Posterior cingulate gyrus (tissue), 11 donors: ENCODE measurements around the gene WFDC1.

Experiments
- DNase-seq, 10 donors: peaks; one replicate each; pipeline versions ENCODE4 v3.0.0 to v3.0.0-alpha.2; 2020 to 2021; ENCODE audit warnings: mixed read lengths in 3 of 10
- intact Hi-C: fragments of 100-400 bp; cut with DNase I; formaldehyde crosslinking; loops from one replicate; pipeline ENCODE4 v1.15.1; 2023

Gene WFDC1

GRCh38 chr16:84367297-84367680 lies 72.6 kb downstream of the WFDC1 start:
- DNase-seq, result no peak
- intact Hi-C loops, result no loop called here

DNA sequence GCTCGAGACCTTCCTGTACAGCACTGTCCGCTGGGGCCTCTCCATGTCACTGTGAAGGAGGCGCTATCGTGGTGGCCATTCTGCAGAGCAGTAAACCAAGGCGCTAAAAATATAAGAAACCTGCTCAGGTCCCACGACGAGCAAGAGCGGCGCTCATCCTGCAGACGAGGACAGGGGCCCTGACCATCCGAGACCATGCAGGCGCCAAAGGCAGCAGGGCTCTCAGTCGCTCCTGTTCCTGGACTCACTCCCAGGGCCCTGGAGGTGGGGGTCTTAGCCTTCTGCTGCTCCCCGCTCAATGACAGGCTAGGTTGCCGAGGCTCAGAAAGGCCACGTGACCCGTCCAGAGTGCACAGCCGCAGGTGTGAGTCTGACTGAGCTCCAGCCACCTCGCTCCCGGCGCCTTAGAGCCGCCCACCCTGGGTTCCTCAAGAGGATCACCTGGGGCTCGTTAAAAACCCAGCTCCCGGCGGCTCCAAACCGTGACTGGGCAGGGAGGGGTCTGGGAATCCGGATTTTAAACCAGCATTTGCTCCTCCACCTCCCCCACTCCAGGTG lies 73.2 kb downstream of the WFDC1 start:
- intact Hi-C loops, result no loop called here
- DNase-seq, result no peak

DNA sequence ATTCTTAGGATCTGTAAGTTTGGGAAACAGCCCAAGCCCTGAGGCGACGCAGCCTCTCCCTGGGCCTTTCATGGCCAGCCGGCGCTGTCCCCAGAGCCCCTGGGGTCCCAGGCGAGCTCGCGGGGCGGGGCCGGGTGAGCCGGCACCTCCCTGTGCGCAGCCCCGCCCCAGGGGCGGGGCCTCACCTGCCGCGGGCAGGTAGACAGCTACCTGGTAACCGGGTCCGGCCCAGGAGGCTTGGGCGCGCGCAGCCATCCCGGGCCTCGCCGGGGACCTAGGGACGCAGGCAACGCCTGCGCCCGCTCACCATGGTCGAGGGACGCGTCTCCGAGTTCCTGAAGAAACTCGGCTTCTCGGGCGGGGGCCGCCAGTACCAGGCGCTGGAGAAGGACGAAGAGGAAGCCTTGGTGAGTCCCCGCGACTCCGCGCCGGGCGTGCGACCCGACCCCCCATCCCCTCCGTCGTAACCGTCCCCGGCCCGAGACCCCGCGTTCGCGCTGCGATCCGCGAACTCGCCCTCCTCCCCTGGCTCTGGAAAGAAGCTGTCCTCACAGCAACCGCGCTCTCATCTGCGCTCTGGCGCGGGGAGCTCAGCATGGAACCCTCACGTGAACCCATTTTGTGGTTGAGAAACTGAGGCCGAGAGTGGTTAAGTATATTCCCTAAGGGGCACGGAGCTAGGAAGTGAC lies 73.8 kb downstream of the WFDC1 start, which contains the start of gene ATP2C2:
TSS of gene ATP2C2 (plus strand) at position 231 of the 689 bp plus-strand sequence. CDS start at position 309, 78 bp downstream.
- intact Hi-C loops, result no loop called here
- no peak for DNase-seq

GRCh38 chr16:84369105-84369504 lies 74.4 kb downstream of the WFDC1 start:
- no peak for DNase-seq
- intact Hi-C loops, result no loop called here

DNA sequence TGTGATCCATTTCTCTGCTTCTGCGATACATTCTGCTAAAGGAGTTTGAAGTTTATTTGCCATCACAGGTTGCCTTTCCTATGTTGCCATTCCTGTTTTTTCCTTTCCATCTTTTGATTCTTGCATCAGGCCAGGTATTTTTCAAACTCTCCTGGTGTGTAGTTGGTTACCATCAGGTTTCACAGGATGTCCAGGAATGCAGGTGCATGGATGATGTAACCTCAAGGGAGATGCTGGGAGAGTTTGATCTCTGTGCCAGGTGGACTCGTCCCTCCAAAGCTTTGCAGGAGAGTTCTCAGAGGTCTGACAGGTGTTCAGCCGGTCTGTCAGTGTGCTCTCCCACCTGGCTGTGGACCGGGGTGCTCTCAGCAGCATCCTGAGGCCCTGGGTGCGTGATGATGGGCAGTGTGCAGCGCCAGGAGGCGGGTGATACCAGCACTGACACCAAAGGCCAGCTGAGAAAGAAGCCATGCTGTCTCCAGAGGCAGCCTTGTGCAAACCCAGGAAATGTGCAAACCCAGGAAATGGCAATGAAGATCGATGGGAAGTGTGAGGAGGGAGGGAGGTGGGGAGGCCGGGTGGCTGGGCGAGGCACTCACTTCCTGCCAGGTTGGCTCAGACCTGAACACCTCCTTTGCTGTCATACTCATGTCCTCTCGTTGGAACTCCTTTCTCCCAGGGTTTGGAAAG lies 75.4 kb downstream of the WFDC1 start:
- intact Hi-C loops, result no loop called here
- no peak for DNase-seq

- no peak for DNase-seq
- intact Hi-C loops, result no loop called here
These were observed 76.3 kb downstream of the WFDC1 start for GRCh38 chr16:84370723-84371552.

DNA sequence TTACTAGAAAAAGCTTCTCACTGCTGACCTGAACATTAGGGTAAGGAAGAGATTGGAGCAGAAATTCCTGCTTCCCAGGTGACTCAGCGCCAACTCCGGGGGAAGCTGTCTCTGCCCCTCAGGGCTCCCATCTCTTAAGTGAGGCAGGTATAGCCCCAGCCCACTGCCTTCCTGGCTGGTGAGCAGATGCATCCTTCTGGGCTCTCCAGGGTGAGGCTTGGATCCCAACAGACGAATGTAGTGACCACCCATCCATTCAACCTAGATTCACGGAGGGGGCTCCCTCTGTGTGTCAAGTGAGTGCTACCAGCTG lies 76.8 kb downstream of the WFDC1 start:
- intact Hi-C loops, result no loop called here
- no peak for DNase-seq

- intact Hi-C loops, result no loop called here
- DNase-seq, result no peak
These were observed 79.3 kb downstream of the WFDC1 start for GRCh38 chr16:84373907-84374489.

DNA sequence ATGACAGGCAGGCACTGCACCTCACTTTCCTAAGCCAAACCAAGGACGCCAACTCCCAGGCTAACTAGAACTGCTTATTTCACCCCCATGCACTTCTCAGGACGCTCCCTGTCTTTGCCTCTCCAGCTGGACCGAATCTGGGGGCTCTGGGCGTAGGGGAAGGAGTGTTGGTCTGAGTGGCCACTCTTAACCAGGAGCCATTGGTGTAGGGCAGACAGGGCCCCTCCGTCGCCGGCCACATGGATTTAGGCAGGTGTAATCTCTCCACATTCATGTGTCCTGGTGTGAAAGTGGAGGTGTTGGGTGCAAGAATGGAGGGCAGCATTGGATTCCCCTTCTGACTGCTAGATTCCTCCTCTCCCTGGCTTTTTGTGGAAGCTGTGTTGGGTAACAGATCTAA lies 83.4 kb downstream of the WFDC1 start:
- intact Hi-C loops, result no loop called here
- peak in 2 of 10 donors; percentile 31 to 52 for DNase-seq

DNA sequence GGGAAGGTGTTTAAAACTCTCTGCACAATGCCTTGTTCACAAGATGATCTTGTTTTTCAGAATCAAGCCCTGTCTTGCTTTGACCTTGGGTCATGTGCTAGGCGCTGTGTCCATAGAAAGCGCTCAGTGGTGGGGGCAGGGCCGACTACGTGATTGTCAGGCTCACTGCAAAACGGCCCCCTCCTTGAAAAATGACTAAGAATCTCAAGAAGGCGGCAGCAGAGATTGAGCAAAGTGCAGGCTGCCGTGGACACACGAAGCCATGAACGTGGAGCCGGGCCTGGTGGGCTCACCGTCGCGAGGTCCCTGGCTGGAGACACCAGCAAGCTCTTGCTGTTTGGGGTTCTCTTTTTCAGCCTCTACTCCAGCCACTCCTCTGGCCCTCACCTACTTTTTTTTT lies 83.9 kb downstream of the WFDC1 start:
- intact Hi-C loops, result no loop called here
- peak in 2 of 10 donors; percentile 73 to 85 for DNase-seq

DNA sequence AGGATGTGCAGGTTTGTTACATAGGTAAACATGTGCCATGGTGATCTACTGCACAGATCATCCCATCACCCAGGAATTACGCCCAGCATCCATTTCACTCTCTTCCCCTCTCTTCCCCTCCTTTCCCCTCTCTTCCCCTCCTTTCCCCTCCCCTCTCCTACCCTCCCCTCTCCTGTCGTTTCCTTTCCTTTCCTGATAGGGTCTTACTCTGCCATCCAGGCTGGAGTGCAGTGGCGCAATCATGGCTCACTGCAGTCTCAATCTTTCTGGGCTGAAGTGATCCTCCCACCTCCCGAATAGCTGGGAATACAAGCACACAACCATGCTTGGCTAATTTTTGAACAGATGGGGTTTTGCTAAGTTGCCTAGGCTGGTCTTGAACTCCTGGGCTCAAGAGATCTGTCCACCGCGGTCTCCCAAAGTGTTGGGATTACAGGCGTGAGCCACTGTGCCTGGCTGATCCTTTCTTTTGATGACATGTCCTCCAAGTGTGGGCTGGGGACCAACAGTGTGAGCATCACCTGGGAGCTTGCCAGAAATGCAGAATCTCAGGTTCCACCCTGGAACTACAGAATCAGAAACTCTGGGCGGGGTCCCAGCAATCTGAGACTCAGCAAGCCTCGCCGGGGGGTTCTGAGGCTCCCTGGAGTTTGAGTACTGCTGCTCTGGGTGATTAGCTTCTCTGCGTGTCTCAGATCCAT lies 84.5 kb downstream of the WFDC1 start:
- intact Hi-C loops, result no loop called here
- peak in 1 of 10 donors; percentile 60 for DNase-seq
